Fibroblast of skin of abdomen (primary cell): ENCODE data around the gene ZNF579. TPM values are rescaled to one million over a fixed set of nuclear protein-coding genes. Genes with fewer than 3 reads are reported as not detected.

ENCODE experiments used
- DNase-seq: peaks from one replicate; pipeline ENCODE4 v3.0.0-alpha.2; 2013
- polyA plus RNA-seq, 2 experiments: library from polyadenylated mRNA; unstranded; fragments of 120-200 nt; gene quantifications; one replicate each; pipeline ENCODE4 v1.2.1, GENCODE V29; 2013; ENCODE audit not compliant: insufficient read length in 2 of 2

ZNF579 gene, protein sequence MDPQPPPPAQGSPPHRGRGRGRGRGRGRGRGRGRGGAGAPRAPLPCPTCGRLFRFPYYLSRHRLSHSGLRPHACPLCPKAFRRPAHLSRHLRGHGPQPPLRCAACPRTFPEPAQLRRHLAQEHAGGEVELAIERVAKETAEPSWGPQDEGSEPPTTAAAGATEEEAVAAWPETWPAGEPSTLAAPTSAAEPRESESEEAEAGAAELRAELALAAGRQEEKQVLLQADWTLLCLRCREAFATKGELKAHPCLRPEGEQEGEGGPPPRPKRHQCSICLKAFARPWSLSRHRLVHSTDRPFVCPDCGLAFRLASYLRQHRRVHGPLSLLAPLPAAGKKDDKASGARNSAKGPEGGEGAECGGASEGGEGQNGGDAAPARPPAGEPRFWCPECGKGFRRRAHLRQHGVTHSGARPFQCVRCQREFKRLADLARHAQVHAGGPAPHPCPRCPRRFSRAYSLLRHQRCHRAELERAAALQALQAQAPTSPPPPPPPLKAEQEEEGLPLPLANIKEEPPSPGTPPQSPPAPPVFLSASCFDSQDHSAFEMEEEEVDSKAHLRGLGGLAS
- polyA plus RNA-seq (2013, experiment 1 of 2; ENCODE audit: insufficient read length) = 20.2 TPM
- 20.2 TPM for polyA plus RNA-seq (2013, experiment 2 of 2; ENCODE audit: insufficient read length)

DNA sequence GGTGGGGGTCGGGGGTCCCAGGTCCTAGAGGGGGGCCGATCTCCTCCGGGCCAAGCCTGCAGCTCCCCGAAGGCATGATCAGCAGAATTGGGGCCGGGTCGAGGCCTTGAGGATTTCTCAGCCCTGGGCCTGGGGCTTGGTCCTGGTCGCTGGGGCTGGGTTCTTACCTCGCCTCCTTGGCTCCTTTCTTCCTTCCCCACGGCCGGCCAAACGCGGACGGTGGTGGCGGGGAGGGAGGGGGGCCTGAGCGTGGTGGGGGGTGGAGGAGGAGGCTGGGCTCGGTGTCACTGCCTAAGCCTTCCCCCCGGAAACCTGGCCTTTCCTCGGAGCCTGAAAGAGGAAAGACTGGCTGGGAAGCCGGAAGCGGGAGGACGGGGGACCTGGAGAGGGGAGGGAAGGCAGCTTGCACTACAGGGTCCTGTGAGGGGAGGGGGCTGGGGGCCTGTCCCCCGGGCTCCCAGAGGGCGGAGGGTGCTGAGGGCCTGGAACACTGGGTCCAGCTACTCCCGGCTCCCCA lies at the start of gene ZNF579:
ZNF579 (minus strand) TSS at position 221 of the 517 bp plus-strand sequence. CDS start 1,209 bp downstream, outside the sequence.
- peak; percentile 91 for DNase-seq

DNA sequence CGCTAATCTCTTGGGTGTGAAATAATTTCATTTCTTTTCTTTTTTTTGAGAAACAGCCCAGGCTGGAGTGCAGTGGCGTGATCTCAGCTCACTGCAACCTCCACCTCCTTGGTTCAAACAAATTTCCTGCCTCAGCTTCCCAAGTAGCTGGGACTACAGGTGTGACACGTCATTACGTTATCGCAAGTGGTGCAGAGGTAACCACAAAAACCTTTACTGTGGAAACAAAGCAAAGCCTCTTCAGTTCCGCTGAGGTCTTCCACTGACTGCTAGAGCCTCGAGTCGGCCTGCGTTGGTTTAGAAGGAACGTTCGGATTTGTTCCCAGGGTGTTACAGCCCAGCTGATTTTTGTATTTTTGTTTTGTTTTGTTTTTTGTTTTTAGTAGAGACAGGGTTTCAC lies 45.7 kb upstream of the ZNF579 start:
- DNase-seq = no peak

DNA sequence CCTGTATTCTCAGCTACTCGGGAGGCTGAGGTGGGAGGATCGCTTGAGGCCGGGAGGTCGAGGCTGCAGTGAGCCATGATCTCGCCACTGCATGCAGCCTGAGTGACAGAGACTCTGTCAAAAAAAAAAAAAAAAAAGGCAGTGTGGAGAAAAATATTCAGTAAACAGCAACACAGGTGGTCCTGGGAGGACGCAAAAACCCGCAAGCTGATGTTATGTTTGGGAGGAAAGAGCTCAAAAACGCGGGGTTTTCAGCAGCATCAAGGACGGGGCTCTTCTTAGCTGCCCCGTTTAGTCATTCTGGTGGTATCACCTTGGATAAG lies 44.3 kb upstream of the ZNF579 start:
- DNase-seq = no peak

DNA sequence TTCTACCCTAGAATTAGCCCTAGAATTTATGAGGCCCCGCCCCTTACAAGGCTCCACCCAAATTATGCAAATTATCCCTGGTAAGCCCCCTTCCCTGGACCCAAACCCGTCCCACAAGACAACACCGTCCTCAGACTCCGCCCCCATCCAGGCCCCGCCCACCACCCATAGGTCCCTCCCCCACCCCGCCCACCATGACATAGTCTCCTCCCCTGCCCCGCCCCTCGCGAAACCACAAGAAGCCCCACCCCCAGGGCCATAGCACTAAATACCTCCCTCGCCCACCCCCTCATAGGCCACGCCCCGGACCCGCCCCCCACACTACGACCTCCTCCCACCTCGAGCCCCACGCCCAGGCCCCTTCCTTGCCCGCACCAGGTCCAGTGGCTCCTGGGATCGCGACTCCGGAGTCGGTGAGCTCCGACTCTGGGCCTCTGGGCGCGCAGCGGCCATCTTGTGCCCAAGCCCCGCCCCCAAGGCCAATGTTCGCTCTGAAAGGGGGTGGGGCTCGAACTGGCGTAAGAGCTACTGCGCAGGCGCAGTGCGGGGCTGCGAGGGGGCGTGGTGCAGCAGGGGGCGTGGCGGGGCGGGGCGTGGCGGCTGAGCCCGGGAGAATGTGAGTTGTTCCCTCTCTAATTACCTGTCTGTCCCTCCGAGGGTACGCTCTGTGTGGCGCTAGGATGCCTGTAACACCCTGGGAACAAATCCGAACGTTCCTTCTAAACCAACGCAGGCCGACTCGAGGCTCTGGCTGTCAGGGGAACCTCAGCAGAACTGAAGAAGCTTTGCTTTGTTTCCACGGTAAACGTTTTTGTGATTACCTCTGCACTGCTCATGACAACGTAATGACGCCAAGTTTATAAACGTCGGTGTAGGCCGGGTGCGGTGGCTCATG lies 43.7 kb upstream of the ZNF579 start, which contains the start of gene ZNF784:
ZNF784 (minus strand) TSS at position 458 of the 895 bp plus-strand sequence; CDS start at position 453, 5 bp downstream.
- DNase-seq = peak; percentile 92

DNA sequence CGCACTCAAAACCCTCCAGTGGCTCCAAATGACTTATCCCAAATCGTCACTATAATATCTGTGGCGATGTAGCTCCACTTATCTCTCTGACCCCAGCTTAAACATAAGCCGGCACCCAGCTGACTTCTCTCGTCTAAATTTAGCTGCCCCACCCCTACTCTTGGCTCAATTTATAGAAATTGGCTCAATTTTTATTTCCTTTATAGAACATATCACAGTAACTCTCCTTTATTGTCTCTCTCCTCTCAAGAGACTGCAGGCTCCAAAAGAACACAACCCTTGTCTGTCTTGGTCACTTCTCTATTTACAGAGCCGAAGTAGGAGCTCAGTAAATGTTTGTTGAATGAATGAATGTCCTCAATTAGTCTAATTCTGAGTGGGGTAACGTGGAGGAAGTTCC lies 42.9 kb upstream of the ZNF579 start:
- no peak for DNase-seq

DNA sequence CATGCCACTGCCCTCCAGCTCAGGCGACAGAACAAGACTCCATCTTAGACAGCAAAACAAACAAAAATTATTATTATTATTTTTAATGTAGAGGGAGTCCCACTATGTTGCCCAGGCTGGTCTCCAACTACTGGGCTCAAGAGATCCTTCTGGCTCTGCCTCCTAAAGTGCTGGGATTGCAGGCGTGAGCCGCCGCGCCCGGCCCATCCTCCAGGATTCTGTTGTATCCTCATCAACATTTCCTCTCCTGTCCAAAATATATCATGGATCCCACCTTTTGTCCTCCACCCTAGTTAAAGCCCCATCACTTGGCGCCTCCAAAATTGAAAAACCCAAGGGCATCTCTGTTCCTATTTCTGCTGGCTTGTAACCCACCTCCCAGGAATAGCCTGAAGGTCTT lies 42.5 kb upstream of the ZNF579 start:
- DNase-seq = no peak

DNA sequence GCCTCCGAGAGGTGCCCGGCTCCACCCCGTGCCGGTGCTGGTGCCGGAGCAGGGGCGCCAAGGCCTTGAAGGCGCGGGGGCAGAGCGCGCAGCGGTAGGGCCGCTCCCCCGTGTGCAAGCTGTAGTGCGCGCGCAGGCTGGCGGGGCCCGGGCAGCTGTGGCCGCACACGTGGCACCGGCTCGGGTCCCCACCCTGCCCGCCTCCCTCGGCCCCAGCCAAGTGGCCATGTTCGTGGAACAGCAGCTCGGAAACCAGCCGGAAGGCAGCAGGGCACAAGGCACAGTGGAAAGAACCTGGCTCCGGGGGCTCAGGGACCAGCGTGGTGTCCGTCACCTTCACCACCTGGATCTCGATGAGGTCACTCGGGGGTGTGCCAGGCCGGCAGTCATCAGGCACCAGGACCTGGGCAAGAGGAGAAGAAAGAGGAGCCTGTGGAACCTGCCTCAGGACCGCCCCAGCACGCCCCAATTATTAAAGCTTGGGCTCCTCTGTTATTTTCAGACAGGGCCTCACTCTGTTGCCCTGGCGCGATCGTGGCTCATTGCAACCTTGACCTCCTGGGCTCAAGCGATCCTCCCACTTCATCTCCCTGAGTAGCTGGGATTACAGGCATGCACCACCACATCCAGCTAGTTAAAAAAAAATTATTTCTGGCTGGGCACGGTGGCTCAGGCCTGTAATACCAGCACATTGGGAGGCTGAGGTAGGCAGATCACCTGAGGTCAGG lies 41.8 kb upstream of the ZNF579 start:
- no peak for DNase-seq

DNA sequence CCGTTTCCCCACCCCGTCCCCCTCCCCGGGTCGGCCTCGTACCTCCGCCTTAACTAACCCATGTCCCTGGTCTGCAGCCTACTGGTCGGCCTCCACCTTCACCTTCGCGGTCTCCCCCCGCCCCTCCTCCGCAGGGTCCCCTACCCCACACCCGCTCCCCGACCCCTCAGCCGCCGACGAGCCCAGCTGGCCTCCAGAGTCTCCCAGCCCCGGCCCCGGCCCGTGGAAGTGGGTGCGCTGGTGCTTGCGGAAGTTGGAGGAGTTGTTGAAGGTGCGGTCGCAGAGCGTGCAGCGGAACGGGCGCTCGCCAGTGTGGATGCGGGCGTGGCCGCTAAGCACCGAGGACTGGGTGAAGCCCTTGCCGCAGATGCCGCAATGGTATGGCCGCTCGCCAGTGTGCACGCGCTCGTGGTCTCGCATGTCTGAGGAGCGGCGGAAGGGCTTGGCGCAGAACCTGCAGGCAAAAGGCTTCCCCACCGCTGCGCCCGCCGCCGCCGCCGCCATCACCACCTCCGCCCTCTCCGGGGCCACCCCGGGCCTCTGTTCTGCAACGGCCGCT lies 41.1 kb upstream of the ZNF579 start:
- no peak for DNase-seq

DNA sequence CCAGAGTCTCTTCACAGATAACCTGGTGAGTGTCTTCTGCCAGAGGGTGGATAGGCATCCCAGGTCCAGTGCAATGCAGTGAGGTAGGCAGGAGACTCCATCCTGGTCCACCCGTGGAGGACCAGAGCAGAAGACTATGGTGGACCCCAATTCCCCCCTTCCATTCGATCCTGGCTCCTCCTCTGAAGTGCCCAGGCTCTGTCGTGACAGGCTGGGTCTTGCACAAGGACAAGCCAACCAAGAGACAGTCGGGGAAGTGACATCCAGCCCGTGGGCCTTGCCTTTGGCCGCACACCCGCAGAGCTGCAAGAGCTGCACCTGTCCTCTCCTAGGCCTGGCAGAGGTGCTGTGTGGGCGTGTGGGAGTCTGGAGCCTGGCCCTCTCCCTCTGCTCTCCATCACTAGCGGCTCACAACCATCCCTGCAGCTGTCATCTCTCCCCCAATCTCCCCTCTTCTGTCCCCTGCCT lies 40.6 kb upstream of the ZNF579 start:
- DNase-seq = no peak

DNA sequence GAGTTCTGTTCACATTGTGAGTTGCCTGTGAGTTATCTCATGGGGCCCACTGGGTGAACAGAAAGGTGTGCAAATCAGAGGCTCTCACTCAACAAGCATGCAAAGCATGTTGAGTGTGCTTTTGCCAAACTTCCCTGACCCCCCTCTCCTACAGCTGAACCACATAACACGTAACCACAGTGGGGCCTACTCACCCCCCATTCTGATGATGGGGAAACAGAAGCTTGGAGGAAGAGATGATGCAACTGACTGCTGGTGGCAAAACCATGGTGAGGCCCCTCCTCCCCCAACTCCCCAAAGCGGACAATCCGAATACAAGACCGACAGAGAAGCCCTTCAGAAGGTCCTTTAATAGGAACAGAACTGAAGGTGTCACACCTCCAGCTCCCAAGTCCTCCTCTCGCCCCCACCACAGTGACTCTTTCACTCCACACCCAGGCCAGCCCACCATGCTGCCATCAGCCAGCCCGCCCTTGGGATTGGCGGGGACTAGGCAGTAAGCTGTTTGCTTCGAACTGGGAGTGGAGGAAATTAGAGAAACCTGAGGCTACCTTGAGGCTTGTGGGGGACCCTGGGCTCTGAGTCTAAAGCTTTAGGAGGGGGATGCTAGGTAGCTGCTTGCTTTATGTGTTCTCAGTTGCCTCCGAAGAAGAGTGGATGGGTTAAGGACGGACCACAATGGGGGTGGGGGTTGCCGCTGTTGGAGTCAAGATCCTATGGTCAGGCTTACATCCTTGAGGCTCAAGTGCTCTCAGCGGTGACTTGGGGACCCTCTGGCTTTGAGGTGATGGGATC lies 40.0 kb upstream of the ZNF579 start:
- DNase-seq = peak; percentile 88

DNA sequence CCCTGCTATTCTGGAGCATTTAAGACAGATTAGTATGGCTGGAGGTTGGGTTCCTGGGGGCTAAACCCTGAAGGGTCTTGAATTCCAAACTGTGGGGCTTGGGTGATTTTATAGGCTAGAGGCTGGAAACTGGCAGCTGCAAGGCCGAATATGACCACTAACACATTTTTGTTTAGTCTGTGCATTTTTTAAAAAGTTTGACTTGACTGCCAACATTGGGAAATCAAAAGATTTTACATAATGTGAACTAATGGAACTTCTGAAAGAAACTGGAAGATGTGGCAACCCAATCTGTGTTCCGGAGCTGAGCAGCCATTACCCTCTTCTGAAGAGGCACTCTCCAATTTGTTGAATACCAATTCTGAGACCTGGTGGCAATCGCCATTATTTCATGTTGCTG lies 38.6 kb upstream of the ZNF579 start:
- peak; percentile 42 for DNase-seq

DNA sequence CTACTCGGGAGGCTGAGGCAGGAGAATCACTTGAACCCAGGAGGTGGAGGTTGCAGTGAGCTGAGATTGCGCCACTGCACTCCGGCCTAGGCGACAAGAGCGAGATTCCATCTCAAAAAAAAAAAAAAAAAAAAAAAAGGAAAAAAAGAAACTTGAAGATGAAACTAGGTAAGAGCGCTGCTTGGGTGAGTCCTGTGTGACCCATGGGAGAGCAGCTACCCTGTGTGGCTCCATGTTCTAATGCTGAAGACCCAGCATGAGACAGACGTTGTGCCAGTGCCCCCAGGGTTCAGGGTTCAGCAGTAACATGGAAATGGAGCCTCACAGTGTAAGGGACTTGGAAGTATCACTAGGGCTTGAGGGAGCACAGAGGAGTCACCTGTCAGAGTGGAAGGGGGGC lies 37.8 kb upstream of the ZNF579 start:
- DNase-seq = no peak

DNA sequence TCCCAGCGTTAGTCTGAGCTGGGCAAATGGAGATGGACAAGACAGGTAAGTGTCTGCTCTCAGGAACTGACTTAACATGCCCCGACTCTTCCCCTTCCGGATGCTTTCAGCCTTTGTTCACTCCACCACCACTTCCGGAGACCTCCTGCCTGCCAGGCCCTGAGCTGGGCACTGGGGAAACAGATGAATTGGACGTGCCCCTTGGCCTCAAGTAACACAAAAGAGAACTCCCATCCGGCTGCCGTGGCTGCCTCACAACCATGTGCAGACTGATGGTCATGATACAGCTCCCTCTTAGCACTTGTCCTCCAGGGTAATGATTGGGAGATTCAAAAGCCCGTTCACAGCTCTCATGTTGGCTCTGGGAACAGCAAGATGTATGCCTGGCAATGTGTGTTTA lies 36.8 kb upstream of the ZNF579 start:
- no peak for DNase-seq

DNA sequence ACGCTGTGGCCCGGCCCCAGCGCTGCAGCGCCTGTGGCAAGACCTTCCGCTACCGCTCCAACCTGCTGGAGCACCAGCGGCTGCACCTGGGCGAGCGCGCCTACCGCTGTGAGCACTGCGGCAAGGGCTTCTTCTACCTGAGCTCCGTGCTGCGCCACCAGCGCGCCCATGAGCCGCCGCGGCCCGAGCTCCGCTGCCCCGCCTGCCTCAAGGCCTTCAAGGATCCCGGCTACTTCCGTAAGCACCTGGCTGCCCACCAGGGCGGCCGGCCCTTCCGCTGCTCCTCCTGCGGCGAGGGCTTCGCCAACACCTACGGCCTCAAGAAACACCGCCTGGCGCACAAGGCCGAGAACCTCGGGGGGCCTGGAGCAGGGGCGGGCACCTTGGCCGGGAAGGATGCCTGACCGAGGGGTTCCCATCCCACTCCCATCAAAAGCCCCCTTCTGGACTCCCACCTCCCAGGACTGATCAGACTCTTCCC lies 35.8 kb upstream of the ZNF579 start:
- no peak for DNase-seq

DNA sequence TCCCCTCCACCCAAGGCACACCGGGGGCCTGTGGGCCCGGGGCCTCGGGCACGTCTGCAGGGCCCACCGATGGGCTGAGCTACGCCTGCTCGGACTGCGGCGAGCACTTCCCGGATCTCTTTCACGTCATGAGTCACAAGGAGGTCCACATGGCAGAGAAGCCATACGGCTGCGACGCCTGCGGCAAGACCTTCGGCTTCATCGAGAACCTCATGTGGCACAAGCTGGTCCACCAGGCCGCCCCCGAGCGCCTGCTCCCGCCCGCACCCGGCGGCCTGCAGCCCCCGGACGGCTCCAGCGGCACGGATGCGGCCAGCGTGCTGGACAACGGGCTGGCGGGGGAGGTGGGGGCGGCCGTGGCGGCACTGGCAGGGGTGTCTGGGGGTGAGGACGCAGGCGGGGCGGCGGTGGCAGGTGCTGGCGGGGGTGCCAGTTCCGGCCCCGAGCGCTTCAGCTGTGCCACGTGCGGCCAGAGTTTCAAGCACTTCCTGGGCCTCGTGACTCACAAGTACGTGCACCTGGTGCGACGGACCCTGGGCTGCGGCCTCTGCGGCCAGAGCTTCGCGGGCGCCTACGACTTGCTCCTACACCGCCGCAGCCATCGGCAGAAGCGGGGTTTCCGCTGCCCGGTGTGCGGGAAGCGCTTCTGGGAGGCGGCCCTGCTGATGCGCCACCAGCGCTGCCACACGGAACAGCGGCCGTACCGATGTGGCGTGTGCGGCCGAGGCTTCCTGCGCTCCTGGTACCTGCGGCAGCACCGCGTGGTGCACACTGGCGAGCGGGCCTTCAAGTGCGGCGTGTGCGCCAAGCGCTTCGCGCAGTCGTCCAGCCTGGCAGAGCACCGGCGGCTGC lies 35.1 kb upstream of the ZNF579 start:
- DNase-seq = no peak

DNA sequence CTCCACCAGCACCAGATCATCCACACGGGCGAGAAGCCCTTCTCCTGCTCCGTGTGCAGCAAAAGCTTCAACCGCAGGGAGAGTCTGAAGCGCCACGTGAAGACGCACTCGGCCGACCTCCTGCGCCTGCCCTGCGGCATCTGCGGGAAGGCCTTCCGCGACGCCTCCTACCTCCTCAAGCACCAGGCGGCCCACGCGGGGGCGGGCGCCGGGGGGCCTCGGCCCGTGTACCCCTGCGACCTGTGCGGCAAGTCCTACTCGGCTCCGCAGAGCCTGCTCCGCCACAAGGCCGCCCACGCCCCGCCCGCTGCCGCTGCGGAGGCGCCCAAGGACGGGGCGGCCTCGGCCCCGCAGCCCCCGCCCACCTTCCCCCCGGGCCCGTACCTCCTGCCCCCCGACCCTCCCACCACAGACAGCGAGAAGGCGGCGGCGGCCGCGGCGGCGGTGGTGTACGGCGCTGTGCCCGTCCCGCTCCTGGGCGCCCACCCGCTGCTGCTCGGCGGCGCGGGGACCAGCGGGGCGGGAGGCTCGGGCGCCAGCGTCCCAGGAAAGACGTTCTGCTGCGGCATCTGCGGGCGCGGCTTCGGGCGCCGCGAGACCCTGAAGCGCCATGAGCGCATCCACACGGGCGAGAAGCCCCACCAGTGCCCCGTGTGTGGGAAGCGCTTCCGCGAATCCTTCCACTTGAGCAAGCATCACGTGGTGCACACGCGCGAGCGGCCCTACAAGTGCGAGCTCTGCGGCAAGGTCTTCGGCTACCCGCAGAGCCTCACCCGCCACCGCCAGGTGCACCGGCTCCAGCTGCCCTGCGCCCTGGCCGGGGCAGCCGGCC lies 34.3 kb upstream of the ZNF579 start:
- no peak for DNase-seq

DNA sequence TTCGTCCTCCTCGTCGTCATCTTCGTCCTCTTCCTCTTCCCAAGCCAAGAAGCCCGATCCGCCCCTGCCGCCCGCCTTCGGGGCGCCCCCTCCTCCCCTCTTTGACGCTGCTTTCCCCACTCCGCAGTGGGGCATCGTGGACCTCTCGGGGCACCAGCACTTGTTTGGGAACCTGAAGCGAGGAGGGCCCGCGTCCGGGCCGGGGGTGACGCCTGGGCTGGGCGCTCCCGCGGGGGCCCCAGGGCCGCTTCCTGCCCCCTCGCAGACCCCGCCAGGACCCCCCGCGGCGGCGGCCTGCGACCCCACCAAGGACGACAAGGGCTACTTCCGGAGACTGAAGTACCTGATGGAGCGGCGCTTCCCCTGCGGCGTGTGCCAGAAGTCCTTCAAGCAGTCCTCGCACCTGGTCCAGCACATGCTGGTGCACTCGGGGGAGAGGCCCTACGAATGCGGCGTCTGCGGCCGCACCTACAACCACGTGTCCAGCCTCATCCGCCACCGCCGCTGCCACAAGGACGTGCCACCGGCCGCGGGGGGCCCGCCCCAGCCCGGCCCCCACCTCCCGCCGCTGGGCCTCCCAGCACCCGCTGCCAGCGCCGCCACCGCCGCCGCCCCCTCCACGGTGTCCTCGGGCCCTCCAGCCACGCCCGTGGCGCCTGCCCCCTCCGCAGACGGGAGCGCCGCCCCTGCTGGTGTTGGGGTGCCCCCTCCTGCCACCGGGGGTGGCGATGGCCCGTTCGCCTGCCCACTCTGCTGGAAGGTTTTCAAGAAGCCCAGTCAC lies 33.5 kb upstream of the ZNF579 start:
- no peak for DNase-seq

DNA sequence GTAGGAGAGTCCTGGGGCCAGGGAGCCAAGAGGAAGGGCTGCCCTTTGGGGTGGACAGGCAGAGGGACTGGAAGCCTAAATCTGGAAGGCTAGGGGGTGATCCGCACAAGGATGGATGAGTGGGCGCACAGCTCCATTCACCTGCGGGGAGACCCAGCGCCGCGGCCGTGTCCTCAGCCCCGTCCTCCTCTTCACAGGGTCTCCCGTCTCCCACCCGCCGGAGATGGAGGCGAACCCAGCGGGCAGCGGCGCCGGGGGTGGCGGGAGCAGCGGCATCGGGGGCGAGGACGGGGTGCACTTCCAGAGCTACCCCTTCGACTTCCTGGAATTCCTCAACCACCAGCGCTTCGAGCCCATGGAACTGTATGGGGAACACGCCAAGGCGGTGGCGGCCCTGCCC lies 32.7 kb upstream of the ZNF579 start:
- no peak for DNase-seq
